Measurements from ENCODE around the gene RBM47.
"Not testable (repeated sequence)": the region's sequence is repeated elsewhere in the genome, so short reads cannot be mapped to it uniquely, and the experiment has no call there.

Gene RBM47

GRCh38 chr4:40562208-40562607, 67.5 kb downstream of the RBM47 start:
- TF ChIP-seq, protein P1, sequence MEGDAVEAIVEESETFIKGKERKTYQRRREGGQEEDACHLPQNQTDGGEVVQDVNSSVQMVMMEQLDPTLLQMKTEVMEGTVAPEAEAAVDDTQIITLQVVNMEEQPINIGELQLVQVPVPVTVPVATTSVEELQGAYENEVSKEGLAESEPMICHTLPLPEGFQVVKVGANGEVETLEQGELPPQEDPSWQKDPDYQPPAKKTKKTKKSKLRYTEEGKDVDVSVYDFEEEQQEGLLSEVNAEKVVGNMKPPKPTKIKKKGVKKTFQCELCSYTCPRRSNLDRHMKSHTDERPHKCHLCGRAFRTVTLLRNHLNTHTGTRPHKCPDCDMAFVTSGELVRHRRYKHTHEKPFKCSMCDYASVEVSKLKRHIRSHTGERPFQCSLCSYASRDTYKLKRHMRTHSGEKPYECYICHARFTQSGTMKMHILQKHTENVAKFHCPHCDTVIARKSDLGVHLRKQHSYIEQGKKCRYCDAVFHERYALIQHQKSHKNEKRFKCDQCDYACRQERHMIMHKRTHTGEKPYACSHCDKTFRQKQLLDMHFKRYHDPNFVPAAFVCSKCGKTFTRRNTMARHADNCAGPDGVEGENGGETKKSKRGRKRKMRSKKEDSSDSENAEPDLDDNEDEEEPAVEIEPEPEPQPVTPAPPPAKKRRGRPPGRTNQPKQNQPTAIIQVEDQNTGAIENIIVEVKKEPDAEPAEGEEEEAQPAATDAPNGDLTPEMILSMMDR (IDR thresholded peaks at IDR 0.05) = no peak
- Histone ChIP-seq H3K4me1 (ENCODE audit: control insufficient read depth in 1 of 2, insufficient read depth in 1 of 2, low read depth in 1 of 2, low read length in 1 of 2) (peaks cover 91 to 96% of the 10 kb centered on the region in 2 experiments), H3K27ac (peak overlapping the region; percentile 92), H3K27me3 (no peaks in the 10 kb centered on the region), H3K36me3 (no peaks in the 10 kb centered on the region), H3K9me3 (no peaks in the 10 kb centered on the region), H3K4me3 (ENCODE audit: low read depth in 1 of 2, low read length in 1 of 2) (peak overlapping the region; percentile 18 to 37)

DNA sequence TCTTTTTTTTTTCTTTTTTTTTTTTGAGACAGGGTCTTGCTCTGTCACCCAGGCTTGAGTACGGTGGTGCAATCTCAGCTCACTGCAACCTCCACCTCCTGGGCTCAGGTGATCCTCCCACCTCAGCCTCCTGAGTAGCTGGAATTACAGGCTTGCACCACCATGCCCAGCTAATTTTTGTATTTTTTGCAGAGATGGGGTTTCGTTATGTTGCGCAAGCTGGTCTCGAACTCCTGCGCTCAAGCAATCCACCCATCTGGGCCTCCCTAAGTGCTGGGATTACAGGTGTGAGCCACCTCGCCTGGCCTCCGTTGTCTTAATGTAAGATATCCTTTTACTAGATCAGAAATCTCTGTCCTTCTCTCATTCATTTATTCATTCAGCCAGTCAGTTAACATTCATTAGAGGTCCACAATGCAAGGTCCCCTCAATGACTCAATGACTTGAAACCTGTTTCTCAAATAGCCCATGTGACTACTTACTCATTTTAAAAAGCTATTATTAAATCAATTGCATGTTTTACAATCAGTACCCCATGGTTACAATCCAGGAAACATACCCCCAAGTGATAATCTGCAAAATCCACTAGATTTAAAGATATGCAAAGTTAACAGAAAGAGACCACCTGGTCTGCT, 68.0 kb downstream of the RBM47 start:
- Histone ChIP-seq H3K27ac (peak overlapping the region; percentile 92), H3K4me1 (ENCODE audit: control insufficient read depth in 1 of 2, insufficient read depth in 1 of 2, low read depth in 1 of 2, low read length in 1 of 2) (peaks cover 96 to 100% of the 10 kb centered on the region in 2 experiments), H3K4me3 (ENCODE audit: low read depth in 1 of 2, low read length in 1 of 2) (peak overlapping the region; percentile 18 to 37)
- not testable (repeated sequence) for H3K36me3 ChIP-seq, H3K9me3 ChIP-seq, H3K27me3 ChIP-seq

- H3K27ac ChIP-seq = peak overlapping the region; percentile 92
- TF ChIP-seq, protein P1 (IDR thresholded peaks at IDR 0.05) = no peak
Observed at GRCh38 chr4:40559585-40560465, 69.8 kb downstream of the RBM47 start.

GRCh38 chr4:40557736-40558135, 71.9 kb downstream of the RBM47 start:
- peaks cover 98 to 100% of the 10 kb centered on the region in 2 experiments for H3K4me1 ChIP-seq (ENCODE audit: control insufficient read depth in 1 of 2, insufficient read depth in 1 of 2, low read depth in 1 of 2, low read length in 1 of 2)
- peak overlapping the region; percentile 74 for H3K27ac ChIP-seq
- TF ChIP-seq, protein P1 (IDR thresholded peaks at IDR 0.05) = no peak
- H3K9me3 ChIP-seq = no peaks in the 10 kb centered on the region
- H3K4me3 ChIP-seq (ENCODE audit: low read depth in 1 of 2, low read length in 1 of 2) = no peak overlapping the region
- no peaks in the 10 kb centered on the region for H3K27me3 ChIP-seq
- H3K36me3 ChIP-seq = no peaks in the 10 kb centered on the region

More at GRCh38 chr4:40559585-40560465, 69.8 kb downstream of the RBM47 start:
- Histone ChIP-seq H3K36me3 (no peaks in the 10 kb centered on the region), H3K4me3 (ENCODE audit: low read depth in 1 of 2, low read length in 1 of 2) (no peak overlapping the region), H3K27me3 (no peaks in the 10 kb centered on the region), H3K4me1 (ENCODE audit: control insufficient read depth in 1 of 2, insufficient read depth in 1 of 2, low read depth in 1 of 2, low read length in 1 of 2) (peaks cover 99 to 100% of the 10 kb centered on the region in 2 experiments), H3K9me3 (no peaks in the 10 kb centered on the region)

DNA sequence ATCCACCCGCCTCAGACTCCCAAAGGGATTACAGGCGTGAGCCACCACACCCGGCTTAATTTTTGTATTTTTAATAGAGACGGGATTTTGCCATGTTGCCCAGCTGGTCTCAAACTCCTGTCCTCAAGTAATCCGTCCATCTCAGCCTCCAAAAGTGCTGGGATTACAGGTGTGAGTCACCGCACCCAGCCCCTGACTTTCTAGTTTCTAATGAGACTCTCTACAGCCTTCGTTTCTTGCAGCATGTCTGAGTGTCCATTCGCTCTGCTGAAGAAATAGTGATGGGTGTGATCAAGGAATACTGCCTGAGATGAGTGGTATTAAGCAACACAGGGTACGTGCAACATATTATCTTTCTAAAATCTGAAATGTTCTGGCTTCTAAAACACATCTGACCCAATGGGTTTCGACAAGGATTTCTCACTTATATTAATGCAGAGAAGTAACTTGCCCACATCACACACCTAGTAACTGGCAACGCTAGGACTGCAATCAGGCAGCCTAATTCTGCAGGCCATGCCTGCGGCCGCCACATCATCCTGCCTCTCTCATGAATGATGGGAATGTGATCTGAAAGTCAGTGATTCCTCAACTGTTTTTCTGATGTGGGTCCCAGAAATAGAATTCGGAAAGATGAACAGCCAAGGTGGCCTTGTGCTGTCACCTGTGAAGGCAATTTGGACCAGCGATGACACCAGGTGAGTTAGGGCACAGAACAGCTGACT, 74.3 kb downstream of the RBM47 start:
- Histone ChIP-seq H3K27me3 (no peaks in the 10 kb centered on the region), H3K4me3 (ENCODE audit: low read depth in 1 of 2, low read length in 1 of 2) (peak overlapping the region; percentile 36 to 54), H3K27ac (peak overlapping the region; percentile 96), H3K36me3 (no peaks in the 10 kb centered on the region), H3K9me3 (no peaks in the 10 kb centered on the region), H3K4me1 (ENCODE audit: control insufficient read depth in 1 of 2, insufficient read depth in 1 of 2, low read depth in 1 of 2, low read length in 1 of 2) (peaks cover 98 to 100% of the 10 kb centered on the region in 2 experiments)
- TF ChIP-seq, protein P1 (IDR thresholded peaks at IDR 0.05) = no peak

DNA sequence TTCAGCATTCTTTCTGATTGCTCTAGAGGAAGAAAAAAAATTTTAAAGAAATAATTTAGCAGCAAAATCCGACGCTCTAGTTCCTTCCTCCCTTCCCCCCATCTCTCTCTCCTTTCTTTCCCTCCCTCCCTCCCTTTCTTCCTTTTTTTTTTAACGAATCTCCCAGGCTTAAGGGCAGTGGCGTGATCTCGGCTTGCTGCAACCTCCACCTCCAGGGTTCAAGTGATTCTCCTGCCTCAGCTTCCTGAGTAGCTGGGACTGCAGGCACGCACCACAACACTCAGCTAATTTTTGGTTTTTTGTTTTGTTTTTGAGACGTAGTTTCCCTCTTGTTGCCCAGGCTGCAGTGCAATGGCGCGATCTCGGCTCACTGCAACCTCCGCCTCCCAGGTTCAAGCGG, 75.0 kb downstream of the RBM47 start:
- peaks cover 98 to 100% of the 10 kb centered on the region in 2 experiments for H3K4me1 ChIP-seq (ENCODE audit: control insufficient read depth in 1 of 2, insufficient read depth in 1 of 2, low read depth in 1 of 2, low read length in 1 of 2)
- H3K36me3 ChIP-seq, H3K9me3 ChIP-seq, H3K27me3 ChIP-seq: not testable (repeated sequence)
- peak overlapping the region; percentile 36 to 54 for H3K4me3 ChIP-seq (ENCODE audit: low read depth in 1 of 2, low read length in 1 of 2)
- H3K27ac ChIP-seq = peak overlapping the region; percentile 96
